HEK293 (cell line): ENCODE measurements around the gene PCBP1.
"Not testable (repeated sequence)": the region's sequence is repeated elsewhere in the genome, so short reads cannot be mapped to it uniquely, and the experiment has no call there.

Source experiments
- CTCF ChIA-PET: fragments of 350-600 bp; formaldehyde crosslinking; extraction: SDS; loops from one replicate; lab custom pipeline; 2021; ENCODE audit warnings: antibody characterized with exemption; lab: Yijun Ruan, JAX
- POLR2A ChIA-PET: fragments of 300-600 bp; formaldehyde crosslinking; extraction: SDS; loops from one replicate; lab custom pipeline; 2020; ENCODE audit warnings: antibody characterized with exemption, inconsistent platforms; lab: Yijun Ruan, JAX
- H3K27ac ChIP-seq: fragments of 200-500 bp; sonication (Bioruptor generic); 2 replicates; pipeline ENCODE4 v1.5.1; 2014; ENCODE audit warnings: low read depth, low read length, control low read depth, inconsistent platforms; ENCODE audit errors: extremely low read depth
- H3K36me3 ChIP-seq, 2 experiments: fragments of 200-500 bp in 1 of 2; sonication (Bioruptor generic) in 1 of 2; 1 replicate in 1 of 2; 2 replicates in 1 of 2; pipeline ENCODE4 v1.5.1; 2014 to 2017; ENCODE audit warnings: inconsistent platforms in 2 of 2, low read length in 2 of 2; ENCODE audit not compliant: control insufficient read depth in 2 of 2, insufficient read depth in 1 of 2
- H3K4me1 ChIP-seq: fragments of 200-500 bp; sonication (Bioruptor generic); 2 replicates; pipeline ENCODE4 v1.5.1; 2014; ENCODE audit warnings: mild to moderate bottlenecking, low read length, inconsistent platforms; ENCODE audit not compliant: control insufficient read depth, insufficient read depth
- H3K4me3 ChIP-seq: 2 replicates; pipeline ENCODE4 v1.5.1; 2011; ENCODE audit warnings: low read depth, mild to moderate bottlenecking, control low read depth, low read length, moderate library complexity
- H3K9me3 ChIP-seq: fragments of 200-500 bp; sonication (Bioruptor generic); 2 replicates; pipeline ENCODE4 v1.5.1; 2014; ENCODE audit warnings: low read depth, low read length, inconsistent platforms; ENCODE audit not compliant: control insufficient read depth, insufficient read depth
- HOXA7 ChIP-seq: sonication (generic); formaldehyde crosslinking; IDR thresholded peaks from 2 replicates; pipeline ENCODE4 v1.8.1; 2022; ENCODE audit warnings: missing genetic modification reagents, borderline replicate concordance
- SP2 ChIP-seq: fragments of 450-650 bp; formaldehyde crosslinking; IDR thresholded peaks from 2 replicates; pipeline ENCODE4 v1.5.1; 2016; ENCODE audit warnings: missing biosample characterization, missing genetic modification characterization
- ZNF121 ChIP-seq: fragments of 450-650 bp; formaldehyde crosslinking; IDR thresholded peaks from 2 replicates; pipeline ENCODE4 v1.5.1; 2016; ENCODE audit warnings: missing biosample characterization, missing genetic modification characterization
- ZNF169 ChIP-seq: fragments of 450-650 bp; formaldehyde crosslinking; IDR thresholded peaks from 2 replicates; pipeline ENCODE4 v1.5.1; 2016; ENCODE audit warnings: missing biosample characterization, missing genetic modification characterization
- ZNF335 ChIP-seq: fragments of 450-650 bp; formaldehyde crosslinking; conservative IDR thresholded peaks from 2 replicates; pipeline ENCODE4 v1.5.1; 2016; ENCODE audit warnings: missing biosample characterization, missing genetic modification characterization
- ZNF362 ChIP-seq: fragments of 450-650 bp; formaldehyde crosslinking; IDR thresholded peaks from 2 replicates; pipeline ENCODE4 v1.5.1; 2016; ENCODE audit warnings: missing biosample characterization, missing genetic modification characterization
- ZNF449 ChIP-seq: fragments of 450-650 bp; formaldehyde crosslinking; IDR thresholded peaks from 2 replicates; pipeline ENCODE4 v1.5.1; 2017; ENCODE audit warnings: missing biosample characterization, mild to moderate bottlenecking, missing genetic modification characterization, moderate library complexity
- ZNF530 ChIP-seq: fragments of 450-650 bp; formaldehyde crosslinking; IDR thresholded peaks from 2 replicates; pipeline ENCODE4 v1.5.1; 2016; ENCODE audit warnings: low read depth, missing biosample characterization, missing genetic modification characterization
- ZNF585B ChIP-seq: fragments of 450-650 bp; formaldehyde crosslinking; IDR thresholded peaks from 2 replicates; pipeline ENCODE4 v1.5.1; 2016; ENCODE audit warnings: missing biosample characterization, missing genetic modification characterization

PCBP1 gene

GRCh38 chr2:70098032-70098431 is 10.8 kb downstream of the PCBP1 start:
- Histone ChIP-seq H3K27ac (no peak overlapping the region), H3K4me3 (no peak overlapping the region)
- POLR2A ChIA-PET = interaction anchor here (0.7 kb wide), 1 partner anchor 183 kb away, joined by 3 read pairs; the partner anchor contains the start of gene MXD1
- TF ChIP-seq ZNF335 (tag by site-specific recombination) (peak; percentile 46), ZNF121 (no peak)
- TF ChIP-seq, all 188 proteins: peak for 1
- H3K9me3 ChIP-seq = no peaks in the 10 kb centered on the region
- no peaks in the 10 kb centered on the region for H3K4me1 ChIP-seq
- CTCF ChIA-PET = no interaction called here
- H3K36me3 ChIP-seq = no peaks in the 10 kb centered on the region; a peak in 1 of 3 replicates

- no peaks in the 10 kb centered on the region for H3K9me3 ChIP-seq
- TF ChIP-seq ZNF362 = 0 out of 2 replicates have a peak, but pooled peaks have one; percentile 20
- TF ChIP-seq ZNF449 (tag by site-specific recombination) = no peak
- TF ChIP-seq ZNF335 (tag by site-specific recombination) = no peak
- no peak overlapping the region for H3K27ac ChIP-seq
- no peaks in the 10 kb centered on the region; a peak in 1 of 3 replicates for H3K36me3 ChIP-seq
- no peak overlapping the region for H3K4me3 ChIP-seq
- peaks cover 3% of the 10 kb centered on the region for H3K4me1 ChIP-seq
- ChIA-PET POLR2A (no interaction called here), CTCF (no interaction called here)
Observed at GRCh38 chr2:70099270-70099669, 12.0 kb downstream of the PCBP1 start.

GRCh38 chr2:70101174-70101573 is 13.9 kb downstream of the PCBP1 start:
- Histone ChIP-seq H3K4me1 (peaks cover 5% of the 10 kb centered on the region), H3K27ac (no peak overlapping the region), H3K9me3 (no peaks in the 10 kb centered on the region)
- TF ChIP-seq ZNF530 (tag by site-specific recombination) (no peak), HOXA7 (CRISPR knock-in tag) (no peak), SP2 (tag by site-specific recombination) (no peak), ZNF585B (tag by site-specific recombination) (no peak), ZNF121 (0 out of 2 replicates have a peak, but pooled peaks have one; percentile 40), ZNF169 (tag by site-specific recombination) (no peak)
- TF ChIP-seq, all 188 proteins: peak for 1
- Histone ChIP-seq H3K36me3 (no peaks in the 10 kb centered on the region; a peak in 1 of 3 replicates), H3K4me3 (no peak overlapping the region)
- ChIA-PET POLR2A (interaction anchor here (1.5 kb wide), 1 partner anchor 23 kb away, joined by 3 read pairs; no protein-coding TSS in a partner anchor), CTCF (no interaction called here)

GRCh38 chr2:70101686-70102085 is 14.4 kb downstream of the PCBP1 start:
- H3K9me3 ChIP-seq, H3K27ac ChIP-seq, H3K36me3 ChIP-seq, H3K4me1 ChIP-seq, POLR2A ChIA-PET, H3K4me3 ChIP-seq, CTCF ChIA-PET: not testable (repeated sequence)

- H3K27ac ChIP-seq, H3K4me1 ChIP-seq, CTCF ChIA-PET, POLR2A ChIA-PET, H3K9me3 ChIP-seq, H3K4me3 ChIP-seq, H3K36me3 ChIP-seq: not testable (repeated sequence)
- 0 out of 2 replicates have a peak, but pooled peaks have one; percentile 4 for TF ChIP-seq ZNF362
Observed at GRCh38 chr2:70102323-70102905, 15.1 kb downstream of the PCBP1 start.
